ENCODE data around the gene FBXL7. TPM values are rescaled to one million over a fixed set of nuclear protein-coding genes. Genes with fewer than 3 reads are reported as not detected.

FBXL7 gene
- total RNA-seq, 4 donors from 2014 or later: 2.1 to 25.6 (median 6.5) TPM

GRCh38 chr5:15700373-15700772 lies 200.4 kb downstream of the FBXL7 start:
- H3K27ac ChIP-seq: no peak overlapping the region
- H3K9me3 ChIP-seq: no peaks in the 10 kb centered on the region
- no peaks in the 10 kb centered on the region for H3K27me3 ChIP-seq
- TF ChIP-seq CTCF (IDR thresholded peaks at IDR 0.05): no peak
- TF ChIP-seq POLR2A (IDR thresholded peaks at IDR 0.05): no peak
- no peaks in the 10 kb centered on the region for H3K4me1 ChIP-seq
- no peaks in the 10 kb centered on the region for H3K36me3 ChIP-seq
- DNase-seq: no peak
- H3K4me3 ChIP-seq: no peak overlapping the region

- no peak overlapping the region for H3K4me3 ChIP-seq
- H3K4me1 ChIP-seq: no peaks in the 10 kb centered on the region
- no peaks in the 10 kb centered on the region for H3K9me3 ChIP-seq
- TF ChIP-seq CTCF (IDR thresholded peaks at IDR 0.05) (no peak), POLR2A (IDR thresholded peaks at IDR 0.05) (no peak)
- H3K27ac ChIP-seq: no peak overlapping the region
- no peaks in the 10 kb centered on the region for H3K27me3 ChIP-seq
- H3K36me3 ChIP-seq: no peaks in the 10 kb centered on the region
- no peak for DNase-seq
These were observed 202.1 kb downstream of the FBXL7 start for GRCh38 chr5:15702102-15702501.

- no peak for DNase-seq
- Histone ChIP-seq H3K27ac (no peak overlapping the region), H3K4me3 (no peak overlapping the region), H3K36me3 (no peaks in the 10 kb centered on the region), H3K9me3 (no peaks in the 10 kb centered on the region), H3K27me3 (no peaks in the 10 kb centered on the region), H3K4me1 (no peaks in the 10 kb centered on the region)
- no peak for TF ChIP-seq POLR2A (IDR thresholded peaks at IDR 0.05)
- no peak for TF ChIP-seq CTCF (IDR thresholded peaks at IDR 0.05)
These were observed 203.9 kb downstream of the FBXL7 start for GRCh38 chr5:15703901-15704300.

GRCh38 chr5:15704397-15704947 lies 204.5 kb downstream of the FBXL7 start:
- H3K4me1 ChIP-seq: no peaks in the 10 kb centered on the region
- no peak overlapping the region for H3K27ac ChIP-seq
- H3K9me3 ChIP-seq: no peaks in the 10 kb centered on the region
- H3K27me3 ChIP-seq: no peaks in the 10 kb centered on the region
- no peaks in the 10 kb centered on the region for H3K36me3 ChIP-seq
- no peak for DNase-seq
- TF ChIP-seq CTCF (IDR thresholded peaks at IDR 0.05): no peak
- TF ChIP-seq POLR2A (IDR thresholded peaks at IDR 0.05): no peak
- no peak overlapping the region for H3K4me3 ChIP-seq

- Histone ChIP-seq H3K9me3 (no peaks in the 10 kb centered on the region), H3K4me1 (no peaks in the 10 kb centered on the region), H3K27ac (no peak overlapping the region), H3K36me3 (no peaks in the 10 kb centered on the region), H3K4me3 (no peak overlapping the region), H3K27me3 (no peaks in the 10 kb centered on the region)
- DNase-seq: no peak
- TF ChIP-seq POLR2A (IDR thresholded peaks at IDR 0.05) (no peak), CTCF (IDR thresholded peaks at IDR 0.05) (no peak)
These were observed 207.7 kb downstream of the FBXL7 start for GRCh38 chr5:15707631-15708030.

- no peak overlapping the region for H3K4me3 ChIP-seq
- H3K4me1 ChIP-seq: no peaks in the 10 kb centered on the region
- TF ChIP-seq POLR2A (IDR thresholded peaks at IDR 0.05) (no peak), CTCF (IDR thresholded peaks at IDR 0.05) (no peak)
- H3K36me3 ChIP-seq: no peaks in the 10 kb centered on the region
- H3K27me3 ChIP-seq: no peaks in the 10 kb centered on the region
- no peak overlapping the region for H3K27ac ChIP-seq
- no peak for DNase-seq
- no peaks in the 10 kb centered on the region for H3K9me3 ChIP-seq
These were observed 211.9 kb downstream of the FBXL7 start for GRCh38 chr5:15711892-15712291.
